KOPT-K1 (cell line): ENCODE data around the gene EPB41L2.

ENCODE experiments used
- H3K27ac ChIP-seq: fragments of 200-600 bp; sonication (generic); 2 replicates; pipeline ENCODE4 v1.5.1; 2016; ENCODE audit warnings: antibody characterized with exemption, mild to moderate bottlenecking, low read depth, low read length; ENCODE audit not compliant: poor library complexity, severe bottlenecking
- H3K36me3 ChIP-seq: fragments of 200-600 bp; sonication (generic); 2 replicates; pipeline ENCODE4 v1.5.1; 2017; ENCODE audit warnings: antibody characterized with exemption, mild to moderate bottlenecking, low read length, moderate library complexity; ENCODE audit not compliant: insufficient read depth
- H3K9me3 ChIP-seq: fragments of 200-600 bp; sonication (generic); 2 replicates; pipeline ENCODE4 v1.5.1; 2017; ENCODE audit warnings: antibody characterized with exemption, low read length, mild to moderate bottlenecking; ENCODE audit not compliant: insufficient read depth, poor library complexity, severe bottlenecking

The EPB41L2 gene

DNA sequence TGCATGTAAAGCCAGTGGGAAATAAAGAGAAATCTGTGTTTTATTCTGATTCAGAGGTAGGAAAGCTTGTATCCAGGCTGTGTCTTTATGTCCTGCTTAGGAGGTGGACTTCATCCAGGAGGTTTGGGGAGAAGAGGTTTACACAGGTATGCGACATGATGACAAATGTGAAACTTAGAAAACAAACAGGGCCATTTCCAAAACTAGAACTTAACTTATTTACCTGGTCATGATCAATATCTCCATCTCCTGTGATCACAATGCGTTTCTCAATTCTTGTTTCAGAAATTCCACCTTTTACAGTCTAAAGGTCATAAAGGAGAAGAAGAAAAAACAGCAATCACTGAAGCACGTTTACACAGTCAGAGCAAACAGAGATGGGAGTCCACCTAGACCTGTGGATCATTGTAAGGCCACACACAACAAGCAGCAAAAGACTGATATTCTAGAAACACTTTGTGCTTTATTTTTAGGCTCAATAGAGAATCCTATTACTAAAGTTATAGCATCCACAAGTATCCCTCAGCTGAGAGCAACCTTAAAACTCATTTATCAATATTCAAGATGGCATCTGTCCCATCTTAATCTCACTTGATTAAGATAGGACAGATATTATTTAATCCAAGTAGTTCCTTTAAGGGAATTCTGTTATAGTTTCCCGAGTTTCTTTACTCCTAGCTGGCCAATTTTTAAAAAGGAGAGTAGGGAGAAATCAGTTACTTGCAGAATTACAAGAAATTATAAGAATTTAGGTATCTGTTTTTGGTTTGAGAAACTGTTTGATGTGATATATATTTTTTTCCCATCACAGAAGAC lies 199.4 kb downstream of the EPB41L2 start:
- peaks cover 16% of the 10 kb centered on the region for H3K36me3 ChIP-seq
- no peak overlapping the region for H3K27ac ChIP-seq
- H3K9me3 ChIP-seq = no peaks in the 10 kb centered on the region

DNA sequence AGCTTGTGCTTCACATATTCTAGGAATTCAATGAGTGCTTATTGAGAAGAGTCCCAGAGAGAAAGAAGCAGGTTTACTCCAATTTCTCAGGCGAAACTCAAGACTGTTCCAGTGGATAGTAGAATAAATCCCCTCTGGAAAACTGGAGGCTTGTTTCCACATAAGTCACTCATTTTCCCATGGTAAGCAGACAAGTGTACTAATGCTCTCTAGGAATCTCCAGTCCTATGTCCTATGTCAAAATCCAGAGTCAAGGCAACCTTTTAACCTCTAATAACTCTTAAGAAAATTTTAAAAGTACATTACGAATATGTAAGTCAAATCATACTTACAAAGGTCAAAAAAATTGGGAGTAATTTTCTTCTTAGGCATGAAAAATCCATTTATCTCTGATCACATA lies 200.7 kb downstream of the EPB41L2 start:
- peaks cover 15% of the 10 kb centered on the region for H3K36me3 ChIP-seq
- no peak overlapping the region for H3K27ac ChIP-seq
- no peaks in the 10 kb centered on the region for H3K9me3 ChIP-seq

DNA sequence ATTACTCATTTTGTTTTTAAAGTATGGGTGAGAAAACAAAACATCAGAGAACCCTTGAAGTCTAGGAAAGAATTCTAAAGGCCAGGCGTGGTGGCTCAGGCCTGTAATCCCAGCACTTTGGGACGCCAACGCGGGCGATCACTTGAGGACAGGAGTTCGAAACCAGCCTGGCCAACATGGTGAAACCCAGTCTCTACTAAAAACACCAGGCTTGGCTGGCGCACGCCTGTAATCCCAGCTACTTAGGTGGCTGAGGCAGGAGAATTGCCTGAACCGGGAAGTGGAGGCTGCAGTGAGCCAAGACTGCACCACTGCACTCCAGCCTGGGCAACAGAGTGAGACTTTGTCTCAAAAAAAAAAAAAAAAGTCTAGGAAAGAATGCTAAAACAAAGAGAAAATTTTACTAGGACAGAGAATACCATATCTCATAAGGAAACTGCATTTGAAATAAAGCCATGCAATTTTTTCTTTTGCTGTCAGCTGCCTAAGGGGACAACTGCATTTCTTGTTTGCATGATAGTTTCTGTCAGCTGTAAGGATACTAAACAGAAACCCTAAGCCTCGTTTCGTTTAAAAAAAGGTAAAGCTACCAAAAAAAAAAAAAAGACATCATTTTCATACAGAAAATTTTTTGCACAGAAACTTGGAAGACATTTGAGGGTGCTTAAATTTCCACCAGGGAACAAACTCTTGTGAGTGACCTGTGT lies 203.7 kb downstream of the EPB41L2 start:
- no peaks in the 10 kb centered on the region for H3K9me3 ChIP-seq
- H3K27ac ChIP-seq = no peak overlapping the region
- peaks cover 3% of the 10 kb centered on the region; the same call in 1 of the 2 replicates for H3K36me3 ChIP-seq

DNA sequence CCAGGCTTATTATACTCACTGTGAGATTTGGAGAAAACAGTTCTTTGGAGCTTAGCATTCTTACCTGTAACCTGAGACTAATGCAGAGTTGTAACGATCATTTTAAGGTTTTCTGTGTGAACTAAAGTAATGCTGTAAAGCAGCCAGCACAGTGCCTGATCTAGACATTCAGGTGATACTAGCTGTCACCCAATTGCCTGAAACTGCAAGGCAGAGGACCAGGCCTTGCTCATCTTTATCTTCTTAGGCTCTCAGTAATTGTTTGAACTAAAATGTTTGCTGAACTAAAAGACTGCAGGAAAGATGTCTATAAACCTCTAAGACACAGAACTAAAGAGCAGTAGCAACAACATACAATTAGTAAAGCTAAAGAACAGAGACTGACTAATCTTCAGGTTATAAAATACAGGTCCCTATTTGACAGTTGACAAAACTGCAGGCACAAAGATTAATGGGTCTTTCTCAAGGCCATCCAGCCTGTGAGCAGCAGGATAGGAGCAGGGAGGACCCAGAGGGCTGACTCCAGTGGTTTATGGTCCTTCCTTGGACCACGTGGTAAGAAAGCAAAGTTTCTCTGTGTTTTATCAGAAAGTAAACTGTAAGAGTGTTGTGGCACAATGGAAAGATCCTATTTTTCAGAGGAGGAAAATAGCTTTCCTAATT lies 204.4 kb downstream of the EPB41L2 start:
- no peaks in the 10 kb centered on the region for H3K9me3 ChIP-seq
- H3K27ac ChIP-seq = no peak overlapping the region
- peaks cover 3% of the 10 kb centered on the region; the same call in 1 of the 2 replicates for H3K36me3 ChIP-seq

DNA sequence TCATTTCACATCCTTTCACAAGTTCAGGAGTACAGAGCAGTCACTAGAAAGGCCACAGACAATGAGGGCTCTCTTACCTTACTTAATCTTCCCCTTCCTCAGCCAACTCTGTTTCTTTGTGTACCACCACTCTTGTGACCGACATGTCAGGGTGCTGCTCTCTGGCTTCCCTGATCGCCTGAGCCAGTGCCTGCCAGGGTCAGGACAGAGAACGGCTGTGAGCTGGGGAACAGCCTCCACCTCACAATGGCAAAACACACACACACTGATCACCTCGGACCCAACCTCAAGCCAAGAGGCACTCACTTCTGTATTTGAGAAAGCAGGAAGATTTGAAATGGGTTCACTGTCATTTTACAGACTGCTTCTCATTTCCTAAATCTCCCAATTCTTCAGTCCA lies 205.0 kb downstream of the EPB41L2 start:
- no peaks in the 10 kb centered on the region for H3K36me3 ChIP-seq
- H3K27ac ChIP-seq = no peak overlapping the region
- H3K9me3 ChIP-seq = no peaks in the 10 kb centered on the region

DNA sequence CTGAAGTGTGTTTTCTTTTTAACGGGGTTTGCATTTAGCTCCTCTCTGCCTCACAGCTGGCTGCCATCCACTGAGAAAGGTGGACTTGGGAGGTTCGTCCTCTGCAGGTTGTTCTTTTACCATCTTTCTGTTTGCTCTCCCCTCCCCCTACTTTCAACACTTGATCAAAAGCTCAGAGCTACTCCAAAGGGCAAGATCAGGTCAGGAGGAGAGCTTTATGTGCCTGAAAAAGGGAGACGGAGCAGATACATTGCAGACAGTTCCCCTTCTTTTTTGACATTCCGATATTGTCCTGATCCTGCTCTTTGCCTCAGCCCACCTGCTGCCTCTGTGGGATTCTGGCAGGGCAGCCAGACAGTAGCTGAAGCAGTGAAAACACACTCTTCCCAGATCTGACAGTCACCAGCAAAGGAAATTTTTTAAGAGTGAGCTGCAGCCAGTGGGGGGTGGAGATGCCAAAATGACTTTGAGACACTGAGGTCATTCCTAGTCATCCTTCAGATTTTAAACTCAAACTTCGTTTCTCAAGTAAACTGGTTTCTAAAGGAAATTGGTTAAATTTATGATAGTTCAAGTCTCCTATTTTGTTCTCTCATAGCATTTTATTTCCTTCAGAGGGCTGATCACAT lies 209.4 kb downstream of the EPB41L2 start:
- H3K27ac ChIP-seq = no peak overlapping the region
- H3K9me3 ChIP-seq = no peaks in the 10 kb centered on the region
- no peaks in the 10 kb centered on the region for H3K36me3 ChIP-seq

DNA sequence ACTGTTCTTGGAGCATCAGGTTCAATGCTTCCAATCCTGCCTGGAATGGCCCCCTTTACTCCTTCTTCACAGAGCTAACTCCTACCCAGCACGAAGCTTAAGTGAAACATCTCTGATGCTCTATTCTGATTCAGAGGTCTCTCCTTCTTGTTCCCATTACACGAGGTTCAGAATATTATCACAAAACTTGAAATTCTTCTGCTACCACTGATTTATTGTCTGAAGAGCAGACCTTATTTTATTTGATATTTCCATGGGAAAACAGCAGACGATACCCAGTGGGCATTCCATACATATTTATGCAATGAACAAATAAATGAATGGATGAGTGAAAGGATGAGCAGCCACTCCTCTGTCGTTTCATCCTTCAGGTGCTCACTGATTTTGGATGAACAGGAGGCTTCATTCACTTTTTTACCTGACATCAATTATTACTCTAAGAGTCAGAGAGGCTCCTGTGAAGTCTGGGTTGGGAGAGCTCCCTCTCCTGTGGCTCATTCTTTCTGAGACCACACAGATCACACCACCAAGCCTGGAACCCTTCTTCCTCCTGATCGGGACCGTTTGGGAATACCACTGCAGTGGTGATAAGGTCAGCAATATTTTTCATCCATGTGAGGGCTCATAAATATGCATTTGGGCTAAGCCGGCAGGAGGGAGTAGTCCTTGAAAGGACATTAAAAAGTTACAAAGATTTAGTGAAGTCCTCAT lies 210.0 kb downstream of the EPB41L2 start:
- Histone ChIP-seq H3K9me3 (no peaks in the 10 kb centered on the region), H3K36me3 (no peaks in the 10 kb centered on the region), H3K27ac (no peak overlapping the region)

DNA sequence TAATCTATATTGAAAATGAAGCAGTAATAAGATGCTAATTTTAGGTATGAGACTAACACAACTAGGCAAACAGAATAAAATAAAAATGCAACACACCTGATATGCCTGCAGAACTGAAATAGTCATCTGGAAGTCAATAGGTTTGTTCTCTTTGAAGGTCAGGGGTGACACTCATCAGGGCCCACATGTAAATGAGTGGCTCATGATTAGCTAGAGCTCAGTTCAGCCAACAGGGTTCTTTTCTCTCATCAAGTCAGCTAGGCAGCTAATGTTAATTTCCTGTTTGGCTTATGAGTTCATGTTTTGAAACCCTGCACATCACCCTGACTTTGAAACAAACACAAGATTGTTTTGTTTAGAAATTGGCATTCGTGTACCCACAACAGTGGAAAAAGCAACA lies 212.0 kb downstream of the EPB41L2 start:
- H3K9me3 ChIP-seq = no peaks in the 10 kb centered on the region
- H3K36me3 ChIP-seq = no peaks in the 10 kb centered on the region
- no peak overlapping the region for H3K27ac ChIP-seq

DNA sequence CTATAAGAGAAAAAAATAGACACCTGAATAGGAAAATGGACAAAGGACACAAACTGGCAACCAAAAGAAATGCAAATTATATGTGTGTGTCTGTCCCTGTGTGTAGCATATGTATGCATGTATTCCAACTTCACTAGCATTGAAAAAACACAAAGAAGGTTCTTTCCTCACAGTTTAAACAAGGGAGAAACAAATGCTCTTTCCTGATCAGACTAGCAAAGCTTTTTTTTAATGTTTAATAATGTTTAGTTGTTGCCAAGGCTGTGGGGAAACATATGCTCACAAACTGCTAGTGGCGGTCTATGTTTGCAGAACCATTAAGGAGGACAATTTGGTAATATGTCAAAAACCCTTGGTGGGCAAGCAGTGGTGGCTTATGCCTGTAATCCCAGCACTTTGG lies 213.5 kb downstream of the EPB41L2 start:
- H3K9me3 ChIP-seq = no peaks in the 10 kb centered on the region
- no peak overlapping the region for H3K27ac ChIP-seq
- H3K36me3 ChIP-seq = no peaks in the 10 kb centered on the region

DNA sequence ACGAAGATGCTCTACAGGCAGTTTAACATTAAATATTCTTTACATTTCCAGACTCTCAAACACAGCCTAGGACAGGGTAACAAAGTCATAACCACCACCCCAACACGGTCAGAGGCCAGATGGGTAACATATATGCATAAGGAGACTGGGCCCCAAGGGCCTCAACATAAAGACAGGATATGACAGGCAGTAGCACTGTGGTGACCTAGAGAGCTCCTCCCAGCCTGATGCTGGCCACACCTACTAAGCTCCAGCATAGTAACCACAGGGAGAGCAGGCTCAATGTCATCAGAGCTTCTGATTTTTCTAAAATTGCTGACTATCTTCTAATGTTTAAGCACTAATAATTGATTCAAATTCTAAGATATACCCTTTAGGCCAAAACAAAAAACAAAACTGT lies 214.1 kb downstream of the EPB41L2 start:
- Histone ChIP-seq H3K27ac (no peak overlapping the region), H3K9me3 (no peaks in the 10 kb centered on the region)

DNA sequence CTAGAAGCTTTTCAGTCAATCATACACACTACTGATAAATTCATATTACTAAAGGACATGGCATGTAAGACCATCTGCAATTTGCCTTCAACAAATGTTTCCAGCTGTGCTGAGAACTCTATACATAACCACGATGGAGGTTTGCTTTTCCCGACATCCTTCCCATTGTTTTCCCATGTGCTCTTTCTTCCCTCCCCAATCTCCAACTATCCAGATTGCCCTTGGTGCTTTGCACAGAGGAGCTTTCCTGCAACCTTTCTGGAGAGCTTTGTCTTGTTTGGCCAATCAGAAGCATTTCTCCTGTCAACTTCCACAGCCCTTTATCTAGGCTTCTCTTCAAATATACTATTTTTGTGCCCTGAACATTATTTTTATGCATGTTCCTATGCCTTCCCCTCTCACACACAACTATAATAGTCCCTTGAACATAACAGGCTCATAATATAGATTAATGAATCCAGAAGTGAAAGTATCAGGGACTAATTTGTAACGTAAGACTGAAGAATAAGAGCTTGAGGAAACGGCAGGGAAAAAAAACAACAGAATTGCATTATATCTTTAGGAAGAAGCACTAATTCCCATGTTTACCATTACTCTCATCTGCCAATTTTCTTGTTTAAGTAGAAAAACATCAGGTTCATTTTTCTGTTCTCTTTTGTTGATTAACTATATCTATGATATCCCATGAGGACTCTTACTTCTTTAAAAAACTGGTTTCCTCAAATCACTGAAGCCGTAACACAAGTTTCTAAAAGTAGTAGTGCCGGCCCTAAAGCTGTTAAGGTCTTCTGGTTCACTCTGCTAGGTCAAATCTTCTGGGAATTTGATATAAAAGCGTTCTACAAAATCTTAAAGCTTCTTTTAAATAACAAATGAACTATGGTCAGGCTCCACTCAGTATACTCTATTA lies 215.8 kb downstream of the EPB41L2 start:
- Histone ChIP-seq H3K36me3 (no peaks in the 10 kb centered on the region), H3K27ac (no peak overlapping the region), H3K9me3 (no peaks in the 10 kb centered on the region)

More for the DNA sequence above, 214.1 kb downstream of the EPB41L2 start:
- no peaks in the 10 kb centered on the region for H3K36me3 ChIP-seq

DNA sequence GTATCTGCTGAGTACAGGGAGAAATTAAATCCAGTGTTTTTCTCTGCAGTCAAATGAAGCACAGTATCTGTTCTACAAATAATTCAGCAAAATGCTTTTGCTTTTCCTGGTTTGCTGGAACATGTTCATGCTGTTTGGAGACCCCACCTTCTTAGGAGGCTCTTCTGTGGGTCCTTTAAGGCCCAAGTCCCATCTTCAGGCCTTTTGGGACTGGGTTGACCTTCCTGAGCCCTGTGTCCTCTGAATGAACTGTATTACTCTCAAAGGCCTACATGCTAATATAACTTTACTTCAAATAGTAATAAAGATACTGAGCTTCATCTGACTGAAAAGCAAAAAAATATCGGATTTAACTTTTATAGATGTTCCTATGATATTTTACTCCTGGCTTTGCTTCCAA lies 216.5 kb downstream of the EPB41L2 start:
- Histone ChIP-seq H3K36me3 (no peaks in the 10 kb centered on the region), H3K27ac (no peak overlapping the region), H3K9me3 (no peaks in the 10 kb centered on the region)

DNA sequence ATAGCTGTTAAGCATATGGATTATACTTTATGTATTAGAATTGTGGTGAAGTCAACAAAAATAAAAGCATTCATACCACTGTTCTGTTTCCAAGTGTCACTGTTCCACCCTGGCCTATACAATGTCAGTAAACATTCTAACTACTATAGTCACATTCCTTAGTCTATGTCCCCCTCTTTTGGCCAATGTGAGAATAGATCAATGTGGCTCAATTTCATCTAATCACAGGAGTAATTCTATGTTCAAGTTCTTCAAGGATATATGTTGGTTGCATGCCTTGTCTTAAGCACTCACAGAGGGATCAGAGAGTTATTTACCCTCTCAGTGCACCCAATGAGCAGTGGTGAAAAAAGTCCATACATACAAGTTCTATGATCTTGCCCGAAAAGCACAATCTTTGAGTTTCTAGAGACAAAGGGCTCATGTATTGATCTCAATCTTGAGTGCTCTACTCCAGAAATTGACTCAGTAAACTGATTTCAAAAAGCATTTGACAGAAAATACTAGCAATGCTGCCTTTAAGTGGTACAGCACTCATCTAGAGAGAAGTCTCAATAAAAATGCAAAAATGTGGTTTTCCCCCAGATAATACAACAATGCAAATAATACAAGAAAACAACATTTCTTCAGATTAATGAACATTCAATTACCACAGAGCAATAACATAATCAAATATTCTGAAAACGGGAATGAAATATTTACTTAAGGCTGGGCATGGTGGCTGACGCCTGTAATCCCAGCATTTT lies 219.3 kb downstream of the EPB41L2 start:
- Histone ChIP-seq H3K27ac (no peak overlapping the region), H3K36me3 (no peaks in the 10 kb centered on the region), H3K9me3 (no peaks in the 10 kb centered on the region)
